Activated CD8-positive, alpha-beta memory T cell treated with anti-CD3 and anti-CD28 coated beads for 36 hours (primary cell): Measurements from ENCODE around the gene NRG3. TPM values are rescaled to one million over a fixed set of nuclear protein-coding genes. Genes with fewer than 3 reads are reported as not detected.

Experiments
- CTCF ChIA-PET: fragments of 350-600 bp; sonication (Branson Sonifier 250); formaldehyde crosslinking; loops from one replicate; lab custom pipeline; 2021; ENCODE audit warnings: antibody characterized with exemption; lab: Charles Lee
- POLR2A ChIA-PET: fragments of 350-600 bp; sonication (Branson Sonifier 250); formaldehyde crosslinking; loops from one replicate; lab custom pipeline; 2021; ENCODE audit warnings: antibody characterized with exemption; lab: Charles Lee
- total RNA-seq, 2 experiments: library from RNA; stranded (reverse); gene quantifications; one replicate each; pipeline ENCODE4 v1.2.3, GENCODE V29; 2021

Gene NRG3
- total RNA-seq, 2 experiments from 2014 or later, result not detected

- CTCF ChIA-PET, result interaction anchor here (0.6 kb wide), 1 partner anchor 55 kb away, joined by 3 read pairs; no protein-coding TSS in a partner anchor
- POLR2A ChIA-PET, result no interaction called here
These were observed 371.0 kb downstream of the NRG3 start for GRCh38 chr10:82245906-82246560.

GRCh38 chr10:82249141-82249540, 374.1 kb downstream of the NRG3 start:
- CTCF ChIA-PET, result no interaction called here
- POLR2A ChIA-PET, result no interaction called here

GRCh38 chr10:82251222-82251906, 376.4 kb downstream of the NRG3 start:
- ChIA-PET POLR2A (no interaction called here), CTCF (no interaction called here)

- ChIA-PET POLR2A (no interaction called here), CTCF (no interaction called here)
These were observed 377.1 kb downstream of the NRG3 start for GRCh38 chr10:82252081-82252480.

- CTCF ChIA-PET, result no interaction called here
- POLR2A ChIA-PET, result no interaction called here
These were observed 379.2 kb downstream of the NRG3 start for GRCh38 chr10:82254237-82254636.

- ChIA-PET CTCF (no interaction called here), POLR2A (no interaction called here)
These were observed 381.3 kb downstream of the NRG3 start for GRCh38 chr10:82256275-82256674.

- CTCF ChIA-PET, result no interaction called here
- POLR2A ChIA-PET, result no interaction called here
These were observed 391.4 kb downstream of the NRG3 start for GRCh38 chr10:82266438-82266837.

GRCh38 chr10:82267014-82267413, 392.0 kb downstream of the NRG3 start:
- CTCF ChIA-PET, result no interaction called here
- POLR2A ChIA-PET, result no interaction called here

- CTCF ChIA-PET, result no interaction called here
- POLR2A ChIA-PET, result no interaction called here
These were observed 392.5 kb downstream of the NRG3 start for GRCh38 chr10:82267465-82267864.

GRCh38 chr10:82267960-82268359, 393.0 kb downstream of the NRG3 start:
- POLR2A ChIA-PET, result no interaction called here
- CTCF ChIA-PET, result no interaction called here

GRCh38 chr10:82277591-82277990, 402.6 kb downstream of the NRG3 start:
- CTCF ChIA-PET, result no interaction called here
- POLR2A ChIA-PET, result no interaction called here

GRCh38 chr10:82278401-82279182, 403.6 kb downstream of the NRG3 start:
- ChIA-PET CTCF (no interaction called here), POLR2A (no interaction called here)

GRCh38 chr10:82282782-82283456, 407.9 kb downstream of the NRG3 start:
- CTCF ChIA-PET, result no interaction called here
- POLR2A ChIA-PET, result no interaction called here

- POLR2A ChIA-PET, result no interaction called here
- CTCF ChIA-PET, result no interaction called here
These were observed 409.2 kb downstream of the NRG3 start for GRCh38 chr10:82284180-82284579.

- CTCF ChIA-PET, result no interaction called here
- POLR2A ChIA-PET, result no interaction called here
These were observed 413.5 kb downstream of the NRG3 start for GRCh38 chr10:82288461-82288881.

GRCh38 chr10:82289945-82290344, 415.0 kb downstream of the NRG3 start:
- CTCF ChIA-PET, result no interaction called here
- POLR2A ChIA-PET, result no interaction called here

- ChIA-PET CTCF (no interaction called here), POLR2A (no interaction called here)
These were observed 419.9 kb downstream of the NRG3 start for GRCh38 chr10:82294874-82295378.

- POLR2A ChIA-PET, result no interaction called here
- CTCF ChIA-PET, result no interaction called here
These were observed 433.6 kb downstream of the NRG3 start for GRCh38 chr10:82308641-82309040.

GRCh38 chr10:82310839-82311238, 435.8 kb downstream of the NRG3 start:
- POLR2A ChIA-PET, result no interaction called here
- CTCF ChIA-PET, result no interaction called here

- ChIA-PET POLR2A (no interaction called here), CTCF (no interaction called here)
These were observed 438.4 kb downstream of the NRG3 start for GRCh38 chr10:82313401-82313800.
